ENCODE measurements around the gene NFKB1. TPM values are rescaled to one million over a fixed set of nuclear protein-coding genes. Genes with fewer than 3 reads are reported as not detected.

Gene NFKB1
- total RNA-seq, 2 donors from 2014 or later: 57.6 to 61.6 TPM

DNA sequence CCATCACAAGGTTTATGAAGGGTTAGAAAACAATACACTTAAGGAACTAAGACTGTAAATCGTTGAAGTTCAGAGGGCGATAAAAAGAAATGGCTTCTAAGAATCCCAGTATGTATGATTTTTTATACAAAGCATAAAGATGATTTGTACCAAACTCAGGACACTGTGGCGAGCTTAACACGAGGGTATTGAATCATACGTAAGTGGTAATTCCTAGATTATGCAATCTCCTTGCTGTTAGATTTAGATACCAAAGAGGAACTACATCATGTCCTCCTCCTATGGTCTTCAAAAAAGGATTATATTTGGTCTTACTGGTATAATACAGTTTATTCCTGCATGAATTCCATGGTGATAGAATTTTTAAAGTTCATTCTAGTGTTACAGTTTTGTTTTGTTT, 23.9 kb downstream of the NFKB1 start:
- TF ChIP-seq, protein P1, sequence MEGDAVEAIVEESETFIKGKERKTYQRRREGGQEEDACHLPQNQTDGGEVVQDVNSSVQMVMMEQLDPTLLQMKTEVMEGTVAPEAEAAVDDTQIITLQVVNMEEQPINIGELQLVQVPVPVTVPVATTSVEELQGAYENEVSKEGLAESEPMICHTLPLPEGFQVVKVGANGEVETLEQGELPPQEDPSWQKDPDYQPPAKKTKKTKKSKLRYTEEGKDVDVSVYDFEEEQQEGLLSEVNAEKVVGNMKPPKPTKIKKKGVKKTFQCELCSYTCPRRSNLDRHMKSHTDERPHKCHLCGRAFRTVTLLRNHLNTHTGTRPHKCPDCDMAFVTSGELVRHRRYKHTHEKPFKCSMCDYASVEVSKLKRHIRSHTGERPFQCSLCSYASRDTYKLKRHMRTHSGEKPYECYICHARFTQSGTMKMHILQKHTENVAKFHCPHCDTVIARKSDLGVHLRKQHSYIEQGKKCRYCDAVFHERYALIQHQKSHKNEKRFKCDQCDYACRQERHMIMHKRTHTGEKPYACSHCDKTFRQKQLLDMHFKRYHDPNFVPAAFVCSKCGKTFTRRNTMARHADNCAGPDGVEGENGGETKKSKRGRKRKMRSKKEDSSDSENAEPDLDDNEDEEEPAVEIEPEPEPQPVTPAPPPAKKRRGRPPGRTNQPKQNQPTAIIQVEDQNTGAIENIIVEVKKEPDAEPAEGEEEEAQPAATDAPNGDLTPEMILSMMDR (IDR thresholded peaks at IDR 0.05): no peak
- no peak overlapping the region for H3K9ac ChIP-seq (ENCODE audit: low read depth in 2 of 2, low read length in 2 of 2)
- no peak overlapping the region for H3K4me3 ChIP-seq
- no peaks in the 10 kb centered on the region for H3K27me3 ChIP-seq
- H3K36me3 ChIP-seq: no peaks in the 10 kb centered on the region
- no peaks in the 10 kb centered on the region for H3K4me1 ChIP-seq
- intact Hi-C loops (cut with DNase I): no loop called here
- DNase-seq: no peak
- no peaks in the 10 kb centered on the region for H3K9me3 ChIP-seq
- no peak overlapping the region for H3K27ac ChIP-seq

DNA sequence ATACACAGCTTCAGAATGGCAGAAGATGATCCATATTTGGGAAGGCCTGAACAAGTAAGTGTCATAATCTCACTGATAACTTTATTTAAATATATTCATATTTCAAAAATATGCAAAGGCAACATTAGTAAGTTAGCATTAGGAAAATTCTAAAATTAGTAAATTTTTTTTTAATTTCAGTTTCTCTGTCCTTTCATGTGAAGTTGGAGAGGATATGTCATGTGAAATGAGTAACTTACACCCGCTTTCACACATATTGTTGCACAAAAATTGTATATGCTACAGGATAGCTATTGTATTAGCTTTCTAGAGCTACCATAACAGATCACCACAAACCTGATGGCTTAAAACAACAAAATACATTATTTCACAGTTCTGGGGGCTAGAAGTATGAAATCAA, 24.3 kb downstream of the NFKB1 start:
- TF ChIP-seq, protein P1 (IDR thresholded peaks at IDR 0.05): no peak
- H3K36me3 ChIP-seq: no peaks in the 10 kb centered on the region
- no peaks in the 10 kb centered on the region for H3K4me1 ChIP-seq
- H3K9me3 ChIP-seq: no peaks in the 10 kb centered on the region
- H3K9ac ChIP-seq (ENCODE audit: low read depth in 2 of 2, low read length in 2 of 2): no peak overlapping the region
- no peaks in the 10 kb centered on the region for H3K27me3 ChIP-seq
- no peak overlapping the region for H3K27ac ChIP-seq
- intact Hi-C loops (cut with DNase I): no loop called here
- DNase-seq: no peak
- H3K4me3 ChIP-seq: no peak overlapping the region

DNA sequence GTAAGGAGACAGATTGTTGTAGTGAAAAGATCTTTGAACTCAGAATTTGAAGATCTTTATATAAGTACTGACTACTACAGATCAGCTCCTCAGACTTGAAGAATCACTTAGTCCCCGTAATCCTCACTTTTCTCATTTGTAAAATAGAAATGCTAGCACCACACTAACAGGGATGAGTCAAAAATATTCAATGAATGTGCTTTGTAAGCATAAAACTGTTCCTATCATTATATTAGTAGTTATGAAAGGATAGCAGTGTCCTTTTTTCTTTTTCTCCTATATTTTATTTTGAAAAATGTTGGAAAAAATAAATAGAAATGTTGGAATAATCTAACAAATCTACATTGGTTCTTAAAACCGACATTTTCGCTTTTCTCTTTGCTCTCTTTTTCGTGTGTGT, 25.4 kb downstream of the NFKB1 start:
- no peaks in the 10 kb centered on the region for H3K9me3 ChIP-seq
- no peak overlapping the region for H3K4me3 ChIP-seq
- no peaks in the 10 kb centered on the region for H3K27me3 ChIP-seq
- H3K9ac ChIP-seq (ENCODE audit: low read depth in 2 of 2, low read length in 2 of 2): no peak overlapping the region
- H3K36me3 ChIP-seq: no peaks in the 10 kb centered on the region
- no peak for DNase-seq
- intact Hi-C loops (cut with DNase I): no loop called here
- H3K27ac ChIP-seq: no peak overlapping the region
- no peaks in the 10 kb centered on the region for H3K4me1 ChIP-seq
- TF ChIP-seq, protein P1 (IDR thresholded peaks at IDR 0.05): no peak

- H3K9me3 ChIP-seq: no peaks in the 10 kb centered on the region
Measured at GRCh38 chr4:102527695-102528283, 26.6 kb downstream of the NFKB1 start.

DNA sequence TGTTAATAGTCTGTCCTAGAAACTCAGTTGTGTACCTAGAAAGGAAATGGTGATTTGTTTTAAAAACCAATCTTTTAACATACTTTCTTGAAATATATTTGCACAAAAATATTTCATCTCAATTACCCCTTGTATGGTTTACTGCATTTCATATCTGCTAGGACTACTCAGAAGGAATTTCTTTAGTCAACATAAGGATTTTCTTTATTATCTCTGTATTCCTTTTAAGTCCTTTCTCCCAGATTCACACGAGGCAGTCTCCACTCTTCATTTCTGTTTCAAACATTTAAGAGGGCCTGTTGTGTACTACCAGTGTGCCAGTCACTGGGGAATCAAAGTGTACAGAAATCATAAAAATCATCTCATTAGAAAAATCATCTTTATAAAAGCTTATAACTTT, 28.8 kb downstream of the NFKB1 start:
- Histone ChIP-seq H3K27me3 (no peaks in the 10 kb centered on the region), H3K4me1 (no peaks in the 10 kb centered on the region), H3K9me3 (no peaks in the 10 kb centered on the region), H3K4me3 (no peak overlapping the region), H3K27ac (no peak overlapping the region), H3K36me3 (no peaks in the 10 kb centered on the region), H3K9ac (ENCODE audit: low read depth in 2 of 2, low read length in 2 of 2) (no peak overlapping the region)
- TF ChIP-seq, protein P1 (IDR thresholded peaks at IDR 0.05): no peak
- no peak for DNase-seq
- intact Hi-C loops (cut with DNase I): no loop called here

More at GRCh38 chr4:102527695-102528283, 26.6 kb downstream of the NFKB1 start:
- Histone ChIP-seq H3K27me3 (no peaks in the 10 kb centered on the region), H3K36me3 (no peaks in the 10 kb centered on the region), H3K9ac (ENCODE audit: low read depth in 2 of 2, low read length in 2 of 2) (no peak overlapping the region), H3K4me3 (no peak overlapping the region), H3K4me1 (no peaks in the 10 kb centered on the region), H3K27ac (no peak overlapping the region)
- no peak for DNase-seq
- intact Hi-C loops (cut with DNase I): no loop called here
- TF ChIP-seq, protein P1 (IDR thresholded peaks at IDR 0.05): no peak
